ENCODE measurements around the gene RAB27A.

DNA sequence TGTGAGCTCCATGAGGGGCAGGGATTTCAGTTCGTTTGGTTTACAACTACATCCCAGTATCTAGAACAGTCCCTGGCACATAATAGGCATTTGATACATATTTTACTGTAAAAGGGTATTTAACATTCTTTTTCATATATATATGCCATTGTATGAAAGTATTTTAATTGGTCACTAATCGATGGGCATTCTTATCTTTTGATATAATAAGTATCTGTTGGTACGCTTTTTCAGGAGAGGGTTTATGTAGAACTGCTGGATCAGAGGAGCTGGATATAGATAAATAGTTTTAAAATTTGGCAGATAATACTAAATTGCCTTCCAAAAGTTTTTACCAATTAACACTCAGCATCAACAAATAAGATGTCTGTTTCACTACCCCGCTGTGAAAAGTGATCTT is 91.9 kb downstream of the RAB27A start:
- TF ChIP-seq, protein P1, sequence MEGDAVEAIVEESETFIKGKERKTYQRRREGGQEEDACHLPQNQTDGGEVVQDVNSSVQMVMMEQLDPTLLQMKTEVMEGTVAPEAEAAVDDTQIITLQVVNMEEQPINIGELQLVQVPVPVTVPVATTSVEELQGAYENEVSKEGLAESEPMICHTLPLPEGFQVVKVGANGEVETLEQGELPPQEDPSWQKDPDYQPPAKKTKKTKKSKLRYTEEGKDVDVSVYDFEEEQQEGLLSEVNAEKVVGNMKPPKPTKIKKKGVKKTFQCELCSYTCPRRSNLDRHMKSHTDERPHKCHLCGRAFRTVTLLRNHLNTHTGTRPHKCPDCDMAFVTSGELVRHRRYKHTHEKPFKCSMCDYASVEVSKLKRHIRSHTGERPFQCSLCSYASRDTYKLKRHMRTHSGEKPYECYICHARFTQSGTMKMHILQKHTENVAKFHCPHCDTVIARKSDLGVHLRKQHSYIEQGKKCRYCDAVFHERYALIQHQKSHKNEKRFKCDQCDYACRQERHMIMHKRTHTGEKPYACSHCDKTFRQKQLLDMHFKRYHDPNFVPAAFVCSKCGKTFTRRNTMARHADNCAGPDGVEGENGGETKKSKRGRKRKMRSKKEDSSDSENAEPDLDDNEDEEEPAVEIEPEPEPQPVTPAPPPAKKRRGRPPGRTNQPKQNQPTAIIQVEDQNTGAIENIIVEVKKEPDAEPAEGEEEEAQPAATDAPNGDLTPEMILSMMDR (IDR thresholded peaks at IDR 0.05) = no peak
- no peak for TF ChIP-seq POLR2A (IDR thresholded peaks at IDR 0.05)
- TF ChIP-seq POLR2AphosphoS5 (IDR thresholded peaks at IDR 0.05) = no peak

All from gastroesophageal sphincter (tissue), 3 donors.